GM10847 (cell line): ENCODE measurements around the gene PRICKLE3.

ENCODE experiments used
- POLR2A ChIP-seq: IDR thresholded peaks from 2 replicates; pipeline ENCODE4 v1.6.1; 2011; ENCODE audit not compliant: insufficient read length; ENCODE audit errors: extremely low read depth

The PRICKLE3 gene

GRCh38 chrX:49192722-49193328 lies 6.7 kb upstream of the PRICKLE3 start:
- no peak for TF ChIP-seq POLR2A

- no peak for TF ChIP-seq POLR2A
Measured at GRCh38 chrX:49191574-49192011, 5.4 kb upstream of the PRICKLE3 start.

GRCh38 chrX:49190821-49191573 lies 4.8 kb upstream of the PRICKLE3 start:
- TF ChIP-seq POLR2A = peak; percentile 77

- TF ChIP-seq POLR2A = no peak
Measured at GRCh38 chrX:49189606-49190005, 3.4 kb upstream of the PRICKLE3 start.

GRCh38 chrX:49188468-49189076 lies 2.4 kb upstream of the PRICKLE3 start:
- no peak for TF ChIP-seq POLR2A

GRCh38 chrX:49187526-49187925 lies 1.4 kb upstream of the PRICKLE3 start:
- TF ChIP-seq POLR2A = no peak

GRCh38 chrX:49187028-49187394 lies 838 bp upstream of the PRICKLE3 start:
- TF ChIP-seq POLR2A = no peak

- TF ChIP-seq POLR2A = no peak
Measured at GRCh38 chrX:49184294-49185281, 1.6 kb downstream of the PRICKLE3 start.

- no peak for TF ChIP-seq POLR2A
Measured at GRCh38 chrX:49183701-49184281, 2.4 kb downstream of the PRICKLE3 start.

- TF ChIP-seq POLR2A = no peak
Measured at GRCh38 chrX:49179358-49179757, 6.8 kb downstream of the PRICKLE3 start.

GRCh38 chrX:49178537-49178936 lies 7.6 kb downstream of the PRICKLE3 start:
- no peak for TF ChIP-seq POLR2A

- TF ChIP-seq POLR2A = no peak
Measured at GRCh38 chrX:49177873-49178480, 8.2 kb downstream of the PRICKLE3 start.

GRCh38 chrX:49177338-49177833 lies 8.8 kb downstream of the PRICKLE3 start:
- TF ChIP-seq POLR2A = no peak
